NCI-H2081 treated with DMSO at 0.1 percent for 48 hours (cell line): ENCODE data around the gene THSD7B.

Source experiments
- DNase-seq: peaks from one replicate; lab custom pipeline; 2025; lab: John Stamatoyannopoulos, UW

Gene THSD7B

DNA sequence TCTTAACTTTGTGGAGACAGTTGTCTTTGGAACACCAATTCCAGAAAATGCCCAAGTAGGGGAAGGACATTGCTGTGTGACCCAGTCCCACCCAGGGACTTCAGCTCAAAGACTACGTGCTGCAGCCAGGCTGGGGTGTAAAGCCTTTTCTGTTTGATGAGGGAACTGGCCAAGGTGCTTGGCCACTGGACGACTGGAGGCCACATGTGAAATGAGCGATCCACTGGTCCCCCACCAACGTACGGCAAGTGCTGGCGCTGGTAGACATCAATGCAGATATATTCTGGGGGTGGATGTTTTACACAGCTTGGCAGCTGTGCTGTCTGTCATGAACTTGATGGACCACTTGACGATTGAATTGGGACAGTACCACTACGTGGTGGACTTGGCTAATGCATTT is 616.4 kb downstream of the THSD7B start:
- DNase-seq, result no peak

DNA sequence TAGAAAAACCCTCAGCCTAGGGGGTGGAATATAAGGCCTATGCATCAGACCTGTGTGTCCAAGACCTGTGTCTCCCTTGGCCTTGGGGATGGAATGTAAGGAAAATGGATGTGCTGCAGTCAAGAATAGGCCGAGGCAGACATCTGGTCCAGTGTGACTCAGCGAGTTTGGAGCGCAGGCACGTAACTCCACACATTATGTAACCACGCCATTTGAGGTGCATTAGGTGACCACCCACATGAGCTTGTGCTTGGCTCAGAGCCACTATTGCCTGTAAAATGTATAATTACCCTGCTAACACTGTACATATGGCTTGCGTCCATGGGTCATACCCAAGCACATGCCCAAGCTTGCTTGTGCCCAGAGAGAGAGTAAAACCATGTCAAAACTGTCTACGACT is 618.0 kb downstream of the THSD7B start:
- no peak for DNase-seq

DNA sequence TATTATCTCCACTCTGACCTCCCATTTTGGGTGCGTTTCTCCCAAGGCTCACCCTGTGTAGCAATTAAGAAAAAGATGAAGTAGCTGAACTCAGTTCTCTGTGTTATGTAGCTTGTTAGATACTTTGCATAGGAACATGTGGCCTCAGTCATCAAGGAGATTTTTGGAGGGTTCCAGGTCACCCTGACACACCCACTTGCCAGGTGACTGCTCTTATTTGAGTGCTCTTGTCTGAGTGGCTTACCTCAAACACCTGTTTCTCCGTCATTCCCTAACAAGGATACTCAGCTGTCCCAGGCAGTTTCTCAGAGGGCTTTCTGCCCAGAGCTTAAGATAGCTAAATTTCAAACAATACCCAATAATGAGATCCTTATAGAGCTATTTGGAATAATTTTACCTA is 621.7 kb downstream of the THSD7B start:
- no peak for DNase-seq

DNA sequence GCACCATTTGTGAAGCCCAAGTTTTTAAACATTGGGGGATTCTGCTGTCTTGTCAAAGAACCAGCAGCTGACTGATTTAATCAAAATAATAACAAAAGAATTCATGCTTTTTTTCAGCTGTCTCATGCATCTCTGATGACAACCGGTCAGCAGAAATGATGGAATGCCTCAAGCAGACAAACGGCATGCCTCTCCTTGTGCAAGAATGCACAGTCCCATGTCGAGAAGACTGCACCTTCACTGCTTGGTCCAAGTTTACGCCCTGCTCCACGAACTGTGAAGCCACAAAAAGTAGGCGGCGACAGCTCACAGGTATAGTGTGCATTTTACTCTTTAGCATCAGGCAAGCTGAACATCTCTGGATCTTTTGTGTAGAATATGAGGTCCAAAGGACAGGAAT is 640.2 kb downstream of the THSD7B start:
- DNase-seq, result no peak

DNA sequence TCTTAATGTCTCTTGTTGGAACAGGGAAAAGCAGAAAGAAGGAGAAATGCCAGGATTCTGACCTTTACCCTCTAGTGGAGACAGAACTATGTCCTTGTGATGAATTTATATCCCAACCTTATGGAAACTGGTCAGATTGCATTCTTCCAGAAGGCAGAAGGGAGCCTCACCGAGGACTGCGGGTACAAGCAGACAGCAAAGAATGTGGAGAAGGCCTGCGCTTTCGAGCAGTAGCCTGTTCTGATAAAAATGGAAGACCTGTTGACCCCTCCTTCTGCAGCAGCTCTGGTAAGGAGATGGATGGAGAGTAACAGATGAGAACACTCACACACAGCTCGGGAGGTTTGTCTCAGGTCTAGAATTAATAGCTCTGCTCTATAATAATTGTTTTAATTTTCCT is 646.2 kb downstream of the THSD7B start:
- DNase-seq, result no peak

DNA sequence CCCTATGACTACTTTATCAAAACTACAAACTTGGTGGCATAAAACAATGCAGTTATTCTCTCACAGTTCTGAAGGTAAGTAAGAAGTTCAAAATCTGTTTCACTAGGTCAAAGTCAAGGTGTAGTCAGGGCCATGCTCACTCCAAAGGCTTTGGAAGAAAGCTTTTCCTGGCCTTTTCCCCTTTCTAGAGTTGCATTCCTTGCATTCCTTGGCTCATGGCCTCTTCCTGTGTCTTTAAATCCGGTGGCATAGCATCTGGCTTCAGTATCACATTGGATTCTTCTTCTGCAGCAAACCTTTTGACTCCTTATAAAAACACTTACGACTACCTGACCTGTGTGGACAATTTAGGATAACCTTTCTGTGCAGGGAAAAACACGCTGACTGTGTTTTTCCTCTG is 655.4 kb downstream of the THSD7B start:
- DNase-seq, result no peak

DNA sequence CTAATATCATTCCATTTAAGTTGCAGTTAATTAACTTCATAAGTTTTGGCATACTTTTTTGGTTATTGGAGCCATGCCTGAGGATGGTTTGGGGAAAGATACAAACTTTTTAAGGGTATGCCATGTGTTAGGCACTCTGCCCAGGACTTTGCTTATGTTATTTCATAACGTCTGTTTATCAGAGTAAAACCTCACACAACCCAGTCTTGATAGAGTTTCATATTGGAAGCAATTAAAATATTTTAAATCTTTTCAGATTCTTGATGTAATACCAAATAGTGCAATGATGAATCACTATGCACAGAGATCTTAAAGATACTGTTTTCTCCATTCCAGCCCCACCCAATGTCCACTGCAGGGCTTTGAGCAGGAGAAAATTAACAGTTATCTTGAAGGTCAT is 669.8 kb downstream of the THSD7B start:
- no peak for DNase-seq

DNA sequence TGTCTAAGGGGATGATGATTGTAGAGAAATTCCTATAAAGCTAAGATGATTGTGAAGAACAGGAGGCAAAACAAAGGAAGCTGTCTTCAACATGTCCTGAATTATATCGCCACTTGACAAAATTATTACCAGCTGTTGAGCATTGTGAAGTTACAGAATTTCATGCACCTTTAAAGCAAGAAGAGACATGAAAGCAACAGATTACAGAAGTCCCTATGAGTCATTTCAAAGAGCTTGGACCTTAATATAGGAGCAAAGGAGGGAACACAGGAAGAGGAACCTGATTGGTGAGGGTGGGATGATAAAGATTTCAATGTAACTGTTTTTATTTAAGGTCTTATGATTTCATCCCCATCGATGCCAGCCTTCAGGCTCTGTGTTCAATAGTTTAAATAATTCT is 672.0 kb downstream of the THSD7B start:
- DNase-seq, result no peak

DNA sequence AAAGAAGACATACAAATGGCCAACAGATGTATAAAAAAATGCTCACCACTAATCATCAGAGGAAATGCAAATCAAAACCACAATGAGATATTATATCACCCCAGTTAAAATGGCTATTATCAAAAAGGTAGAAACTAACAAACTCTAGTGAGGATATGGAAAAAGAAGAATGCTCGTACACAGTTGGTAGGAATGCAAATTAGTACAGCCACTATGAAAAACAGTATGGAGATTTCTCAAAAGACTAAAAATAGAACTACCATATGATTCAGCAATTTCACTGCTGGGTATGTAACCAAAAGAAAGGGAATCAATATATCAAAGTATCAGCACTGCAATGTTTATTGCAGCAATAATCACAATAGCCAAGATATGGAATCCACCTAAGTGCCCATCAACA is 679.6 kb downstream of the THSD7B start:
- DNase-seq, result no peak

DNA sequence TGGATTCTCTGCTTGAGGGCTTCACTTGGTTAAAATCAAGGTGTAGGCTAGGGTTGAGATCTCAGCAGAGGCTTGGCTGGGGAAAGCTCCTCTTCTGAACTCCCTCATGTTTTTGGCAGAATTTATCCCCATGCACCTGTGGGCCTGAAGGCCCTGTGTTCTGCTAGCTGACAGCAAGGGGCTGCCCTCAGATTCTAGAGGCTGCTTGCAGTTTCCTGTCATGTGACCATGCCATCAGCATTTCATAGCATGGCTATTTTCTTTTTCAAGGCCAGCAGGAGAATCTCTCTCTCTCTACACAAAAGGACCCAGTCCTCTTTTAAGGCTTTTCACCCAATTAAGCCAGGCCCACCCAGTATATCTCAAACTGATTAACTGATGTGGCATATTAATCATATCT is 684.1 kb downstream of the THSD7B start:
- no peak for DNase-seq

DNA sequence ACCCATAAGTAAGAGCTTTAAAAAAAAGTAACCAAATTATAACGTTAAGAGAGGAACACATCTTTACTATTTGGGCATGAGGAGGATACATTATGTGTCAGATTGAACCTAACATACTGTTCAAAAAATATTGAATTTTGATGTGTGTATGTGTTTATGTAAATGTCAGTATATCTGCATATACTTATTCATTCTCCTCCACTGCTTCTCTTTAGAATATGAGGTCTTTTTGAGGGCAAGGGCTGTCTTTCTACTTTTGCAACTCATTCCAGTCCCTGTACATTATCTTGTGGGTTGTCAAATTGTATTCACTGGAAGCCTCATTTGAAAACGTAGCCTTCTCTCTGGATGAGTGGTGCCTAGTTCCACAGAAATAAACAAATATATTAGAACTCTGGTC is 689.5 kb downstream of the THSD7B start:
- no peak for DNase-seq

DNA sequence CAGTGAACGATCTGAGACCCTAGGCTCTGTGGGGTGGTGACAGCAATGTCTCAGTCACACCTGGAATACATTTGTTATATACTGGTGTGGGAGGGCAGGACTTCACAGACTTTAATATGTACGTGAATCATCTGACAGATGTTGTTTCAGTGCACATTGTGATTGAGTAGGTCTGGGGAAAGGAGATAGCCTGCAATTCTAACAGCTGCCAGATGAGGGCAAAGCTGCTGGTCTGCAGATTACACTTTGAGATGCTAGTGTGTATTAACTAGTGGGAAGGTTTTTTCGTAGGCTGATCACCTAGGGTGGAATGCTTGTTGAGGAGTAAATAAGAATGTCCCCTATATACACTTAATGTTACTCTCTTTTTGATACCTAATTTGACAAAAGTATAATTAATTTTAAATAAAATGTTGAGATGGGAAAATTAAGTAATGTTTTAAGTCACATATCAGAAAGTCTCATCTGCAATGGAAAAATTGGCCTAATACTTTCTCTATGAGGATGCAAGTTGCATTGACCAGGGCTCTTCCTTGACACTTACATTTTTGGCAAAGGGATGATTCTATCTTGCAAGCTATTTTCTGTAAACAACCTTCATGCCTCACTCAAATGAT is 702.0 kb downstream of the THSD7B start:
- DNase-seq, result peak; percentile 6

DNA sequence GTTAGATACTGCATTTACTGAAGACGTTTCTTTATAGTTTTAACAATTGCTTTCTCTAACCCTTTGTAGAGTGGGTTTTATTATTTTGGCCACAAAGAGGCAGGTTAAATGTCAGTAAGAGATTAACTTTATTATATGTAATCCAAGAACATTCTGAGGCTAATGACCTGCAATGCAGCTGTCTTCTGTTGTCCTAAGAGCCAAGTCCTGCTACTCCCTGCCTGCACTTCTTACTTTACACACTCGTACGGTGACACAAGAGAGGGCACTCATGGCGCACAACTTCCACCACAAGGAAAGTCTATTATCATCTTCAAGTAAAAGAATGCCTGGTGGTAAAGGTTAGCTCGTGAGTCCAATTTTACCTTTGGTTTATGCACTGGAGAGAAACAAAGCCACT is 727.9 kb downstream of the THSD7B start:
- no peak for DNase-seq

DNA sequence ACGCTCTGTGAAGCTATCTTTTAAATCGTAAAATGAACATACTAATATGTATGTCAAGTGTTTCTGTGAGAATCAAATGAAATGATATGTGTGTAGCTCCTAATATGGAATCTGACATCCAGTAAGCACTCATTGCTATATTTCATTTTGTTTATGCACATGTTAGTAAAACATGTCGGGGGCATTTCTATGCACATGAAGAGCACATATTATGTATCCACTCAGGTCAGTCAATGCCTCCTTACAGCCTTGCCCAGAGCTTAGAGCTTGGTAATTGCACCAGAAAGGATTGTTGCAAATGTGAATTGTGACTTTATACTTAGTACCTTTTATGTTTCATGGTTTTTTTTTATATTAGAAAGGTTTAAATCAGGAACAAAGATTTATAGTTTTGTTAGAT is 735.3 kb downstream of the THSD7B start:
- DNase-seq, result no peak

DNA sequence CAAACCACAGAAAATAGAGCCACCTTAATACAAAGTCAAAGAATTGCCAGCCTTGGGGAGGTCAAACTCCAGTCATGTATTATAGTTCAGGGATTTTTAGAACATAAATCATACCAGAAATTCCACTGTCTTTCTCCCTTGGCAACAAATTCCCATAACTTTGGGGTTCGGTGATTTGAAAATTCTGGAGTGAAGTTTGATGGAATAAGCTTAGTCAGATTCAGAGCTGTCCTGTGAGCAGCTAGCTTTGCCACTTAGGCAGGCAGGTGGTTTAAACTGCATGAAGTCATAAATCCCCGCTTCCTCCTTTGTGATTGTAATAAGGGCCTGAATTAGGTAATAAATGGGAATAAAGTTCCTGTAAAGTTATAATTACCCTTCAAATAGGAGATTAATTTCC is 741.9 kb downstream of the THSD7B start:
- DNase-seq, result no peak

DNA sequence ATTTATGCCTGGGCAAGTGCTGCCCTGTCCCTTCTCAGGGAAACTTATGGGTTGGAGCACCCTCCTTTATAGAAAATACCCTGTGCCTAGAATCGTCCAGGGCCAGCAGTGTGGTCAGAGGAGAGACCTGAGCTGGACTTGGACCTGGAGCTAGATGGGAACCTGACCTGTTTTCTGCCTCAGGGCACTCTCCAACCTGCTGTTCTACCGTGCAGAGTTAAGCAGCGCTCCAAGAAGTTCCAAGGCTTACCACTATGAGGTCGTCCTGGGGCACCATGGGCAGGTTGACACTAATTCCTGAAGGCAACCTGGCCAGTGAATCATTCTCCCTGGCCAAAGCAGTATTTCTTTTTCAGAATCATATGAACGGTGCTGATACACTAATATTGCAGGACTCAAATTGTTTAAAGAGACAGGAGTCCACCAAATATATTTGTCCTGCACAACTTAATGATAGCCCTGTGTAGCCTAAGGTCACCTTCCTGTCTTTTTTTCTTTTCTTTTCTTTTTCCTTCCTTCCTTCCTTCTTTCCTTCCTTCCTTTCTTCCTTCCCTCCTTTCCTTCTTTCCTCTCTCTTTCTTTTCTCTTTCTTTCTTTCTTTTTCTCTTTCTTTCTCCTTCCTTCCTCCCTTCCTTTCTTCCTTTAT is 743.5 kb downstream of the THSD7B start:
- no peak for DNase-seq

DNA sequence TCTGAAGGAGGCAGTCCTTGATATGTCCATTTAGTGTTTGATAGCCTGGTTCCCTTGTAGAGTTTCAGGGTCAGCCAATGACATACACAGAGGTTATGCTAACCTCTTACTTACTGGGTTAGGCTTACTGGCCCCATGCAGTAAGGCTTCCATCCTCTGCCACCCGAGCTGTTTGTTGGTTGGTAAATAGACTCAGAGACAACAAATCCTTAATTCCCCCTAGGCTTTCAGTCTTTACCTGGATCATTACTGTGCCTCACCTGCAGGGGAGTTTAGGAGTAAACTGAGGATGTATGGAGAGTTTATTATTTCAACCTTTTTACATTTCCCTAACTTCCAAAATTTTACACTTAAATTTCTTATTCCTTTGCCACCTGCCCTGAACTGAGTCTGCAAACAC is 746.2 kb downstream of the THSD7B start:
- no peak for DNase-seq

DNA sequence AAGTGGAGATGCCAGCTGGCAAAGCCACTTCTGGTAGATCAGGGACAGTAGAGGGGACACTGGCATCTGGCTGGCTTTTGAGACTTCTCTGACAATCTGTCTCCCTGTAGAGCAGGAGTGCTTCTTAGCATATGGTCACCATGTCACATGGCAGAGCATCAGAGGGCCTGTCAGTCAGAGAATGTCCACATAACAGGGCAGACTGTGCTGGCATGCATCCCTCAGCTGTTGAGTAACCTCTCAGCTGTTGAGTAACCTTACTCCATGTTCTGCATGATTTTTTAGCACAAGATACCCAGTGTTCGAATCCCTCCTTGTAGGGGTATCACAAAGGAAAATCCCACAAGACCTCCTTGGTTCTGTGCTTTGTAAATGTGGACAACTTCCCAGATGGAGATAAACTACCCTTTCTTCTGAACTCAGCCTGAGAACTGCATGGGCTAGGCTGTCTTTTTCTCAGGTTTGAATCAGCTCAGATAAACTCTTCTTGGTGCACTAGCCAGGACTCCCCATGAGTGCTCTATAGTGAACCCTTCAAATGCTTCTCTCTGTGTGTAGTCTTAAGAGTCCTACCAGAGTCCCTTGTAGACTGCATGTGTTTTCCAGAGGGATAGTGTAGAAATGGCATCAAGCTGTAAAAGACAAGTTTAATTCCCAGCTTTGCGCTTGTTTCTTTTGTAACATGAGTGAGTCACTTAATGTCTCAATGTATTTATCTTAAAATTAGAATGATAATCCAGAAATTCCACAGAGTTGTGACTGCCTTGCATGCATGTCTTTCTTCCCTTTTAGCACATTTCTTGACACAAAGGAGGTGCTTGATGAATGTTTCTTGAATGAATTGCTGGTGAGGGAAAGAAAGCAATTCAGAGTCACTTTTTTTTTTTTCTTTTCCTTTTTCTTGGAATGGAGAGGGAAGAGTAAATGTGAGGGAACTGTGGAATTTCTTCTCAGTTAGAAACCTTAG is 756.6 kb downstream of the THSD7B start:
- no peak for DNase-seq

DNA sequence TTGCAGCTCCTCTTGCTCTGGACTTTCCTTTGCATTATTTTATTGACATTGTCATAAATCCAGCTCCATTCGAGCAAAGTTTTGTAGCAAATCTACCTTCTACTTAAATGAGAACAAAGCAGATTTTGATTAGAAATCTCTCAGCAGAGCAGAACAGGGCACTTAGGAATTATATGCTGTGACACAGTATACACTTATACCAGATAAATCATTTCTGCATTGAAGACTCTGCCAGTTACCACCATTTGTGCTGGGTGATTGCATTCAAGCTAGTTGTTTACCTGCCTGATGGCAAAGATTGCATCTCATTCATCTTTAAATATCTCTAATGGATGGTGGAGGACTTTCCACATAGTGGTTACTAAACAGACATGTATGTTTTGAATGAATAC is 757.3 kb downstream of the THSD7B start:
- no peak for DNase-seq

DNA sequence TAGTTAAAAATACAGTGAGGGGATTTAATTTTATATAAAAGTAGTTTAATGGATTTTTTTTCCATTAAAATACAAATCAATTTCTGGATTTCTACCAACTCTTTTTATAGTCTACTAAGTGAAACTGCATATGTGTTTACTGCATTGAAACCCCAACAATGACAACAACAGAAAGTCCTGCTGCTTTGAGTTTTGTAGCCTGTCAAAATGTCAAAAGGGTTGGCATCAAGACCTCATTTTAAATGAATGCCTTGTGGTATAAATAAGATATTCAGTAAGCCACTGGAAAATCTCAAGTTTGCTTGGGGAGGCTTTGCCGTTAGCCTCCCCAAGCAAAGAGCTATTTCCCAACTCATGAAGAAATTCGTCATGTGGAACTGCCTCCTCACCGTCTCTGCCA is 758.6 kb downstream of the THSD7B start:
- DNase-seq, result no peak

DNA sequence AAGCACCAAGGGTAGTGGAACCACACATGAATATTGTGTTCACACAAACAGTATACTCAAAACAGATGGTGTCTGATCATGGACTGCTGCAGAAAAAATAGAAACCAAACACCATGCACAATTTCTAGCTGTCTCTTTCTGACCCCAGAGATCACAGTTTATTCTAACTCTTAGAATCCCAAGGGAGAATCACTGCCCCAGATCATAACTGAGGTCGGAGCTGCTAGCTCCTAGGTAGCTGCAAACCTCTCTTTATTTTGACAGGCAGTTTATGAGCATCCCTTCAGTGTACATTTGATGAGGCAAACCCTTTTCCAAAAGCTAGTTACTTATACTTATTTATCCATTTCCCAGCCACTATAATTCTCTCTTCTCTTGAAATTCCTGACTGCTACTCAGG is 759.8 kb downstream of the THSD7B start:
- no peak for DNase-seq

DNA sequence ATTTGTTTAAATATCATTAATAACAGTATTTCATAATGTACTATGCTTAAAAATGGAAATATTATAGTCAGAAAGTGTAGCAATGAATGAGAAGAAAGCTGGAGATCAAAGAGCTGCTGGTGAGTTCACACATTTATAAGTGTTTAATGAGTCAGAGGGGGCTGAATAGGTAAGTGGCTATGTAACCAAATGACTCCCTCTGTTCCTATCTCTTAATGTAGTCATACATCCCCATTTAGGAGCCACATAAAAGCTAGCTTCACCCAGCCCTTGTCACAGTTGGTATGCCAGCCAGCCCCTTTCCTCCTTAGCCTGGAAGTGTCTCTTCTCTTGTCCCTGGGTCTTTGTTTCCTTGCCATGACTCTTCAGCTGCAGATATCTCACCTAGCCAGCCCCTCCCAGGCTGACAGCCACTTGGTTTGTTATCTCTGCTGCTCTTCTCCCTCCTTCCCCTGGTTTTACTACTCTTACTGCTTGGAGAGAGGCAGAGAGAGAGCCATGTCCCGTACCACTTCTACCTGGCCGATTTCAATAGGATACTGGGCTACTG is 760.4 kb downstream of the THSD7B start:
- DNase-seq, result no peak

DNA sequence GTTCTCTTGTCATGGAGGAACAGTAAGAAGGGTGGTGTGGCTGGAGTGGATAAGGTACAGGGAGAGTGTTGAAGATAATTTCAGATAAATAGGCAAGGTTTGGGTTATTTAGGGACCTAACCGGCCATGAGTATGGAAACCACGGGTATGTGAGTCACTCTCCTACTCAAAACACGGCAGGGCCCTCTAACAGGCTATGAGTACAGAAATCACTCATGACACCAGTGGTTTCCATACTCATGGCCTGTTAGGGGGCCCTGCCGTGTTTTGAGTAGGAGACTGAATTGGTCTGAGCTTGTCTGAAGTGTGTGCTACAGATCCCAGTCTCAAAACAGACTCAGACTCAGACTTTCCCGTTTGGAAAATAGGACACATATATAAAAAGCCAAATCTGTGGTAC is 770.6 kb downstream of the THSD7B start:
- DNase-seq, result no peak
